H4 (cell line): Measurements from ENCODE around the gene SOWAHA. TPM values are rescaled to one million over a fixed set of nuclear protein-coding genes. Genes with fewer than 3 reads are reported as not detected.

Source experiments
- DNase-seq: peaks from one replicate; pipeline ENCODE4 v3.0.0-alpha.2; 2015; ENCODE audit warnings: low spot score
- total RNA-seq: library from RNA; depleted of rRNA; stranded (reverse); fragments of >200 nt; shearing (Covaris generic); gene quantifications from 2 replicates; pipeline ENCODE4 v1.2.3, GENCODE V29; 2014

SOWAHA gene
- total RNA-seq, 1 experiment from 2014 or later, result 0.08 TPM

DNA sequence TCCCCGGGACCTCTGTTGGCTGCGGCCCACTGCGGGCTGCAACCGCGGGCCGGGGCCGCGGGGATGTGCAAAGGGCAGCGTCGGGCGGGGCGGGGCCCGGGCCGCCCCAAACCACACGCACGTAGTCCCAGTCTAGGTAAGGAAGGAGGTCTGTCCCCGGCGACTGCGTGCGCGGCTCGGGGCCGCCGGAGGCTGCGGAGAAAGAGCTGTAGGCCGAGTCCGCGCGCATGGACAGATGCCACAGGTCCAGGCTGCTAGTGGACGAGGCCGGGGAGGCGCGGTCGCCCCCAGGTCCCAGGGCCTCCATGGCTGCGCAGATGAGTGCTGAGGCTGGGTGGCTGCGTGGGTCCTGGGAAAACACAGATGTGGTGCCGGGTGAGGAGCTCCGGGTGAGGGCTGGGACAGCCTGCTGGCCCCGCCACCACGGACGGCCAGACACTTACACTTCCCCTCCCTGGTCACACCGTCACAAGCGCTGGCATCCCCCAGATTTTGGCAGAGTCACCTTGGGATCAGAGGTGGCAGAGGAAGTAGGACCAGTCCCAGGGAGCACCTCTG lies 12.8 kb downstream of the SOWAHA start:
- DNase-seq, result no peak

- no peak for DNase-seq
These were observed 13.5 kb downstream of the SOWAHA start for GRCh38 chr5:132826424-132827082.

DNA sequence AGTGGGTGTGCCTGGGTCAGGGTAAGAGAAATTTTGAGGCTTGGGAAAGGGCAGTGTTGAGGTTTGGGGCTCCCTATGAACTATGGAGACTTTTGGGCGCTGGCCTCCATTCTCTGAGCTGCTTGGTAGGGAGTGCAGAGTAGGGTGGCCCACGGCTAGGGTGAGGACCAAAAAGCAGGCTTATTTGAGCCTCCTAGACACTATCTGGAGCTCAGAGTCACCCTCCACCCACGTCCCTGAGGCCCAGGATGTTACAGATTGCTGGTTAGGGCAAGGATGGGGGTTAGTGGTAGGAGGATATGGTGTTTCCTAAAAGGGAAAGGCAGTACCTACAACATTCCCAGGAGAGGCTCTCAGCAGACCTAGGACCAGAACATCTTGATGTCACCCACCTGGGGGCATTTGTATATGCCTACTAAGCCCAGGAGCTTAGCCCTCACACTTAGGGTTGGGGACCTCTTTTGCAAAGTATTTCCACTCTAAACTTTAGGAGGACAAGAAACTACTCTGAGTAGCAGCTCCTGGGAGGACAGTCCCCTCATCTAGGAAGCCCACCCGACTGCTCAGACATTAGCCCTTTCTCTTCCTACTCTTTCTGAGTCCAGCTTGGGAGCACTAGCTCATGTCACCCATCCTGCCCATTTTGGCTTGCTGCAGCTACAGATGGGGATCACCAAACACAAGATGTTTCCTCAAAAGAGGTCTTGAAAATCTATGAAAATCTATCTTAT lies 15.0 kb downstream of the SOWAHA start:
- DNase-seq, result no peak

GRCh38 chr5:132828846-132829494 lies 15.9 kb downstream of the SOWAHA start:
- no peak for DNase-seq

- peak; percentile 49 for DNase-seq
These were observed 16.8 kb downstream of the SOWAHA start for GRCh38 chr5:132829742-132830435.

DNA sequence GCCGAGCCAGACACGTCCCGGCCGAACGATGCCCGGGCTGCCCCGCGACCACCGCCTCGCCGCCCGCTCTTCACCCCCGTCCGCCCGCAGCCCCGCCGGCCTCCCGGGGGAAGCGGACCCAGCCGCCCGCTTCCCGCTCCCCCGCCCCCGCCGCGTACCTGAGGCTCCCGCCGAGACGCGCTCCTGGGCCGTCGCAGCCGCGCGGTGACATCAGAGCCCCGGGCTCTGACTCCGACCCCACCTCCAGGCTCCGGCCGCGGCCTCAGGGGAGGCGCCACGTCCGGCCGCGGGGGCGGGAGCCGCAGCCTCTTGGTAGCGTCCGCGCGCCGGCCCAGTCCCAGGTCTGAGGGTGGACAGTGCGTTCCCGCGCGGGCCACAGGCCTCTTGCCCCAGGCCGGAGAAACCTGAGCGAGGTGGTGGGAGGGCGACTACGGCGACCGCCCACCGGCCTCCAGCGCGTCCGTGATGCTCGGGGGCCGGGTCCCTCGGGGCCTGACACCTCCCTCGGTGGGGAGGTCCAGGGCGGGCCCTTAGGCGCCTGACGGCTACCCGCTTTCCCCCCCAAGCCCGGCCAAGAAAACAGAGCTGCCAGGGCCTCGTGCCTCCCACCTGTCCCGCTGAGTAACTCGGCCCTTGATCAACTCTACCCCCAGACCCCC lies 17.5 kb downstream of the SOWAHA start, which contains the start of gene SHROOM1:
SHROOM1 (minus strand) TSS at position 212 of the 659 bp plus-strand sequence. CDS start 4,507 bp downstream, outside the sequence.
- no peak for DNase-seq

GRCh38 chr5:132831095-132831860 lies 18.2 kb downstream of the SOWAHA start:
- DNase-seq, result no peak

DNA sequence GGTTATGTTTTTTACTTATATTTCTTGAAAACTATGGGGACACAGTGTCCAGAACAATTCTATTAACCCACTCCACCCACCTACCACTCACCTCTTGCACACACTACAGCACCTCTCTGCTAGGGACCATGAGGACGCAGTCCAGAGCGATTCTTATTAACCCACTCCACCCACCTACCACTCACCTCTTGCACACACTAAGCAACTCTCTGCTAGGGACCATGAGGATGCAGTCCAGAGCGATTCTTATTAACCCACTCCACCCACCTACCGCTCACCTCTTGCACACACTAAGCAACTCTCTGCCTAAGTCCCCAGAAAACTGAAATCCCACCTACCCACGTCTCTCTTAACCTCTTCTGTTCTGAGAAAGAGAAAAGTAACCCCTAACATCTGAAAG lies 19.5 kb downstream of the SOWAHA start:
- DNase-seq, result no peak

- no peak for DNase-seq
These were observed 21.0 kb downstream of the SOWAHA start for GRCh38 chr5:132834057-132834456.

DNA sequence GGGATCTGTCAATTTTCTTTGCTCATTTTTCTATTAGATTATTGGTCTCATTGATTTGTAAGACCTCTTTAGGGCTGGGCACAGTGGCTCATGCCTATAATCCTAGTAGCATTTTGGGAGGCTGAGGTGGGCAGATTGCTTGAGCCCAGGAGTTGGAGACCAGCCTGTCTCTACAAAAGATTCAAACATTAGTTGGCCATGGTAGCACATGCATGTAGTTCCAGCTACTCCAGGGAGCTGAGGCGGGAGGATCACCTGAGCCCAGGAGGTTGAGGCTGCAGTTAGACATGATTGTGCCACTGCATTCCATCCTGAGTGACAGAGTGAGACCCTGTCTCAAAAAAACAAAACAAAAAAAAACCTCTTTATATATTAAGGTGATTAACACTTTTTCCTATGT lies 23.8 kb downstream of the SOWAHA start:
- no peak for DNase-seq

GRCh38 chr5:132837868-132838267 lies 24.8 kb downstream of the SOWAHA start:
- DNase-seq, result no peak

DNA sequence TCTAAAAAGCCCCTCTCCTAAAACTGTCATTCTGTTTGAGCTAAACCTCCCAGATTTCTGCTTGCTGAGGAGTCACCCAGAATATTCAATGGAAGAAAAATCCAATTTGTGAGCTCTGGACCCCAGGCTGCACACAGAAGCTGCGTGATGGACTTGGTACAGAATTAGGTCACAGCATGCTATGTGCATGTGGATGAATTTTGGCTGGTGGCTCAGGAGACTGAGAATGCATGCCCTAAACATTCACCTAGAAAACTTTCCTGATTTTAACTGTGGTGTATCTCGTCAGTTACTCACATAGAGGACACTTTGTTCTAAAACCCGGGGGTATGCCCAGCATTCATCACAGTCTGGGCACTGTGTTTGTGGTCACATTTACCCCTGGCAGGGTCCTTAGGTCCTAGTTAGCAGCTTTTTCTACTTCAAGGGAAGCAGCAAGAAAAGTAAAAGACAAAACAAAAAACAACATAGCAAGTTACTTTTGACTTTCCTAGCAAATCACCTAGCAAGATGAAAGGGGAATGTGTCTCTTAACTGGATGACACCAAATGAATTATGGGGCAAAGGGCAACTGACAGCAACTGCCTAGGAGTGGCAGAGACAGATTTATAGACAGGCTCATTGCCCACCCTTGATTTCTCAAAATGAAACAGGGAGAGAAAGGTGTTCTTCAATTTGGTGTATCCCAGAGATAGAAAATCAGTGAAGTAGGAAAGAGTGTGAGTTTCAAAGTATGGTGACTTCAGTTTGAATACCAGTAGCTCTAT lies 25.6 kb downstream of the SOWAHA start:
- no peak for DNase-seq

- peak; percentile 74 for DNase-seq
These were observed 26.6 kb downstream of the SOWAHA start for GRCh38 chr5:132839426-132840301.

GRCh38 chr5:132840313-132840712 lies 27.2 kb downstream of the SOWAHA start:
- DNase-seq, result no peak

DNA sequence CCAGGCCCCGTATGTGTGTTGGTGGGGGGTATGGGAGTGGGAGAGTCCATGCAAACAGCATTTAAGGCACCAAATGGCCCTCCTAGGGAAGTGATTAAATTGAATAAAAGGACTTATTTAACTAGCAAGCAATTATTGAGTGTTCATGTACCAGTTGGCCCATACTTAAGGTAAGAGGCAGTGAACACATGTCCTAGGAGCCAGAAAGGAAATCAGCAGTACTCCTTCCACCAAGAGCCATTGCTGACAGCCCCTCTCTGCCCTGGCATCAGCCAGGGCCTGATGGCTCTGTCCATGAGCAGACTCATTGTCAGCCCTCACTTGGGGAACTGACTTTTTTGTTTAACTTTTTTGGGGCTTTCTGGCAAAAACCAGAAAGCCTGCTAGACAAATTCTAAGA lies 27.8 kb downstream of the SOWAHA start:
- DNase-seq, result no peak

GRCh38 chr5:132841305-132841704 lies 28.2 kb downstream of the SOWAHA start:
- peak; percentile 75 for DNase-seq

- no peak for DNase-seq
These were observed 35.2 kb downstream of the SOWAHA start for GRCh38 chr5:132848270-132848669.

- DNase-seq, result no peak
These were observed 36.2 kb downstream of the SOWAHA start for GRCh38 chr5:132849347-132849746.

DNA sequence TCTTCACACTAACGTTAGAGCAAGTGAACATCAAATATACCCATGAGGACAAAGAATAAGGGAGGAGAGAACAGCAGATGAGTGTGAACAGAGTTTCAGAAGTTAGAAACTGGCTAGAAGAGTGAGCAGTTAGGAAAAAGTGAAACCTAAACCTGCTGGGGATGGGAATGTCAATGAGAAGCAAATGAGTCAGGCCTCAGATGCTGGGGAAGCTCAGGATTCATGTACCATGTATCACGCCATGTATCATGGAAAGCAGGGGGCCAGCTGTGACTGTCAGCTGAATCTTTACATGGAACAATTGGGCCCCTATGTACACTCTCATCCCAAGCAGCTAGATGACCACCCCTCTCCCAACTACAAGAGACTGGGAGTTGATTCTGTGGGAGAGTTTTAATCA lies 37.0 kb downstream of the SOWAHA start:
- DNase-seq, result no peak
